Thoracic aorta (tissue), 2 donors: ENCODE measurements around the gene MAGI1. TPM values are rescaled to one million over a fixed set of nuclear protein-coding genes. Genes with fewer than 3 reads are reported as not detected.

ENCODE experiments used
- ATAC-seq: fragments of 150-250 bp; one replicate; pipeline ENCODE4 v1.8.0; 2017; ENCODE audit warnings: low read depth; ENCODE audit not compliant: insufficient number of reproducible peaks, low FRiP score
- DNase-seq: peaks from one replicate; pipeline ENCODE4 v3.0.0-alpha.2; 2020; ENCODE audit warnings: low spot score
- H3K27ac ChIP-seq, 2 donors: fragments of 200-600 bp; sonication (generic); 1 replicate in 1 of 2; 2 replicates in 1 of 2; pipeline ENCODE4 v1.5.1; 2016; ENCODE audit warnings: mild to moderate bottlenecking in 2 of 2, moderate library complexity in 2 of 2
- H3K27me3 ChIP-seq: fragments of 200-600 bp; sonication (generic); replicated peaks from 2 replicates; pipeline ENCODE4 v1.6.0; 2016; ENCODE audit warnings: mild to moderate bottlenecking; ENCODE audit not compliant: insufficient read depth
- H3K36me3 ChIP-seq: fragments of 200-600 bp; sonication (generic); one replicate; pipeline ENCODE4 v1.5.1; 2016
- H3K4me1 ChIP-seq, 2 donors: fragments of 200-600 bp; sonication (generic); 1 replicate in 1 of 2; 2 replicates in 1 of 2; pipeline versions ENCODE4 v1.5.1 to v1.6.0; 2016; ENCODE audit warnings: low read depth in 2 of 2, mild to moderate bottlenecking in 1 of 2; ENCODE audit not compliant: control insufficient read depth in 1 of 2
- H3K4me3 ChIP-seq: fragments of 200-600 bp; sonication (generic); 2 replicates; pipeline ENCODE4 v1.5.1; 2016; ENCODE audit warnings: mild to moderate bottlenecking
- H3K9me3 ChIP-seq: fragments of 200-600 bp; sonication (generic); 2 replicates; pipeline ENCODE4 v1.5.1; 2016
- CTCF ChIP-seq: fragments of 200-600 bp; sonication (generic); IDR thresholded peaks from one replicate; pipeline ENCODE4 v1.5.1; 2019; ENCODE audit warnings: antibody characterized with exemption
- total RNA-seq, 2 donors: library from RNA; depleted of rRNA; stranded (reverse); fragments of >200 nt; gene quantifications; one replicate each; pipeline versions ENCODE4 v1.1.0 to v1.2.3, GENCODE V29; 2016

MAGI1 gene
- total RNA-seq, 2 donors from 2014 or later, result 48.2 to 88.5 TPM

GRCh38 chr3:65993134-65993900 lies 45.4 kb downstream of the MAGI1 start:
- no peak overlapping the region for H3K4me3 ChIP-seq
- H3K27me3 ChIP-seq, result no peaks in the 10 kb centered on the region
- no peaks in the 10 kb centered on the region for H3K36me3 ChIP-seq
- TF ChIP-seq CTCF, result no peak
- H3K4me1 ChIP-seq, result peaks cover 11 to 17% of the 10 kb centered on the region in 2 donors
- no peak for DNase-seq
- no peaks in the 10 kb centered on the region for H3K9me3 ChIP-seq
- ATAC-seq, result no peak
- H3K27ac ChIP-seq, result no peak overlapping the region

- Histone ChIP-seq H3K36me3 (no peaks in the 10 kb centered on the region), H3K4me1 (peaks cover 9 to 14% of the 10 kb centered on the region in 2 donors), H3K9me3 (no peaks in the 10 kb centered on the region), H3K4me3 (no peak overlapping the region), H3K27me3 (no peaks in the 10 kb centered on the region), H3K27ac (no peak overlapping the region)
- ATAC-seq, result no peak
- TF ChIP-seq CTCF, result no peak
- DNase-seq, result no peak
Measured at GRCh38 chr3:65992106-65992505, 46.6 kb downstream of the MAGI1 start.

- ATAC-seq (no peak), DNase-seq (no peak)
- no peak for TF ChIP-seq CTCF
- Histone ChIP-seq H3K4me3 (no peak overlapping the region), H3K9me3 (no peaks in the 10 kb centered on the region), H3K27me3 (no peaks in the 10 kb centered on the region), H3K27ac (no peak overlapping the region), H3K4me1 (no peaks in the 10 kb centered on the region), H3K36me3 (no peaks in the 10 kb centered on the region)
Measured at GRCh38 chr3:65988411-65989180, 50.1 kb downstream of the MAGI1 start.

GRCh38 chr3:65986285-65986684 lies 52.4 kb downstream of the MAGI1 start:
- DNase-seq (no peak), ATAC-seq (no peak)
- H3K4me1 ChIP-seq, result no peaks in the 10 kb centered on the region
- no peak overlapping the region for H3K4me3 ChIP-seq
- no peaks in the 10 kb centered on the region for H3K27me3 ChIP-seq
- TF ChIP-seq CTCF, result no peak
- no peak overlapping the region for H3K27ac ChIP-seq
- H3K9me3 ChIP-seq, result no peaks in the 10 kb centered on the region
- no peaks in the 10 kb centered on the region for H3K36me3 ChIP-seq

GRCh38 chr3:65984975-65985374 lies 53.7 kb downstream of the MAGI1 start:
- Histone ChIP-seq H3K4me1 (peaks cover under 1 to 4% of the 10 kb centered on the region in 2 donors), H3K27me3 (no peaks in the 10 kb centered on the region), H3K36me3 (no peaks in the 10 kb centered on the region), H3K9me3 (no peaks in the 10 kb centered on the region), H3K27ac (no peak overlapping the region), H3K4me3 (no peak overlapping the region)
- TF ChIP-seq CTCF, result no peak
- DNase-seq, result no peak
- no peak for ATAC-seq
